Stimulated activated CD4-positive, alpha-beta T cell treated with anti-CD3 and anti-CD28 coated beads, Interleukin-15, amount 100 ng/mL, for 48 hours (primary cell): ENCODE data around the gene TRIM41.
"Not testable (repeated sequence)": the region's sequence is repeated elsewhere in the genome, so short reads cannot be mapped to it uniquely, and the experiment has no call there.

Experiments used
- DNase-seq, 2 donors: peaks; one replicate each; pipeline ENCODE4 v3.0.0-alpha.2; 2020; ENCODE audit warnings: low read depth in 2 of 2

Gene TRIM41

DNA sequence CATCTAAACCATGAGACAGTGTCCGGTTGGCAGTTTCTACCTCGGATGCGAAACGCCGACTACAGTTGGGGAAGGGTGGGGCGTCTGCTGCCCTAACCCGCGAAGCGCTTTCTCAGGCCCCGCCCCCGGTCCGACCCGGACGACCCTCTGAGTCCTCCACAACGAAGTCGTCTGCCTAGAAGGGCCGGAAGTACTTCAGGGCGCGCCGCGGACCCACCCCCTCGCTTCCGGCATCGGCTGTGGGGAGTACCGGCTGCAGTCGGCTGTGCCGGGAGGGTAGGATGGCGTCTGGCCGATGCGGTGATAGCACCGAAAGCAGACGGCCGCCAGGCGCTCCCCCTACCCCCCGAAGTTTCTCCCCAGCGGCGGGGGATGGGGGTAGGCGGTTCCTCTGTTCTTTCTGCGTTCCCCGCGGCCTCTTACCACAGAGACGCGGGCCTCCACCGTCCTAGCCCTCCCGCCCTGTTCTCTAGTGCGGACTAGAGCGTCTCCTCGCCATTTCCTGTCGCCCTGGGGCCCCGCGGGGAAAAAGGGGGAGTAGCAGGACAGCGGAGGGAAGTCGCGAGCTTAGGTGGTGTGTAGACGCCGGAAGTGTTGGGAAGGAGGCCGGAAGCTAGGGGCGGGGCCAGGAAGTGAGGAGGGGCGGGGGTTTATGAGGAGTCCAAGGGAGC lies at the start of gene TRIM41:
Gene TRIM41, plus strand, starts transcription at position 224 of the 671 bp plus-strand sequence. CDS start 719 bp downstream, outside the sequence.
- DNase-seq, result peak; percentile 97 to 98

DNA sequence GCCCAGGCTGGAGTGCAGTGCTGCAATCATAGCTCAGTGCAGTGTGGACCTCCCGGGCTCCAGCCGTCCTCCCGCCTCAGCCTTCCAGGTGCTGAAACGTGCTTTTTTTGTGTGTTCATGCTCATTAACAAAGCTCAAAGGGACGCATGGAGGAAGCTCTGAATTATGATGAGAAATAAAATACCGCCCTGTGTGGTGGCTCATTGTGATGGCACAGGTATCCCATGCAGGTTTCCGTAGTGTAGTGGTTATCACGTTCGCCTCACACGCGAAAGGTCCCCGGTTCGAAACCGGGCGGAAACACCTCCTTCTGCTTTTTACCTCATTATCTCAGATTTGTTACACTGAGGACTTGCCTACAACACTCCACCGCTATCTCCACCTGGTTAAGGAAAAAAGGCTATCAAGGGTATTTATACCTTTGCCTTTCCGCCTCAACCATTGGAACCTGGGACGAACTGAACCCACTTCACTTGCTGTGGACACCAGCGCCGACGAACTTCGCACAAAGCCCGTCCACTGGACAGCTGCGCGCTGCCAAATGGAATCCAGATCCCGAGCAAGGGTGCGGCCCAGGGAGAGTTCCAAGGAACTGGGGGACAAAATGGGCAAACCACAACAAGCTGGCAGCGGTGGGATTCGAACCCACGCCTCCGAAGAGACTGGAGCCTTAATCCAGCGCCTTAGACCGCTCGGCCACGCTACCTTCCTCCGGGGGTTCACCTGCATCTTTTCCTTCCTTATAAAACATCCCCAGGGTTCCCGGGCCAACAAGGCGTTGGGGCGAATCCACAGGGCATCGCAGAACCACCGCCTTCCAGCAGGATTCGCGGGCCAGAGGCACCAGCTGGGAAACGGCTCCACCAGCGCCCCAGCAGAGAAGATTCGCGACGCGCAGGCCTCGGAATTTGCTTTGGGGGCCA lies 49.4 kb upstream of the TRIM41 start:
- peak in 1 of 2 donors; percentile 56 for DNase-seq

DNA sequence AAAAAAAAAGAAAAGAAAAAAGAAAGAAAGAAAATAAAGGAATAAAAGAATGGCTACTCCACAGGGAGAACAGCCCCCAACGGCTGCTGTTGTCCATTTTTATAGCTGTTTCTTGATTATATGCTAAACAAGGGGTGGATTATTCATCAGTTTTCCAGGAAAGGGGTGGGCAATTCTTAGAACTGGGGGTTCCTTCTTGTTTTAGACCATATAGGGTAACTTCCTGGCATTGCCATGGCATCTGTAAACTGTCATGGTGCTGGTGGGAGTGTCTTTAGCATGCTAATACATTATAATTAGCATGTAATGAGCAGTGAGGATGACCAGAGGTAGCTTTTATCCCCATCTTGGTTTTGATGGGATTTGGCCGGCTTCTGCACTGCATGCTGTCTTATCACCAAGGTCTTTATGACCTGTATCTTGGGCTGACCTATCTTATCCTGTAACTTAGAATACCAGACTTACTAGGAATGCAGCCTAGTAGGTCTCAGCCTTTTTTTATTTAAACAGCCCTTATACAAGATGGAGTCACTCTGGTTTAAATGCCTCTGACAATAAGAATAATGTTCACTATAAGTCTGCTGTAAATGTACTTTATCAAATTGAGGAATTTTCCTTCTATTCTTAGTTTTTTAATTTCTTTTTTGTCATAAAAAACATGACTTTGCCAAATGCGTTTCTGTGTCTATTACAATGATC lies 46.7 kb upstream of the TRIM41 start:
- no peak for DNase-seq

DNA sequence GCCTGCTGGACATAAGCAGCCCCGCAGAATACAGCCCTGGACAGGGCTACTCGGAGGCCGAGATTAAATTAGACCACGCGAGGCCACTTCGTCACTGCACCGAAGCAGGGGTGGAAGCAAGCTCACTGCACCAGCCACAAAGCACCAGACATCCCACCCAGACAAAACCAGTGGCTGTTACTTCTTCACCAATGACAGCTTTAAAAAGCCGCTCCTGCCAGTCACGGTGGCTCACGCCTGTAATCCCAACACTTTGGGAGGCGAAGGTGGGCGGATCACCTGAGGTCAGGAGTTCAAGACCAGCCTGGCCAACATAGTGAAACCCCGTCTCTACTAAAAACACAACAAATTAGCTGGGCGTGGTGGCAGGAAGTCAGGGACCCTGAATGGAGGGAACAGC lies 45.5 kb upstream of the TRIM41 start:
- not testable (repeated sequence) for DNase-seq

DNA sequence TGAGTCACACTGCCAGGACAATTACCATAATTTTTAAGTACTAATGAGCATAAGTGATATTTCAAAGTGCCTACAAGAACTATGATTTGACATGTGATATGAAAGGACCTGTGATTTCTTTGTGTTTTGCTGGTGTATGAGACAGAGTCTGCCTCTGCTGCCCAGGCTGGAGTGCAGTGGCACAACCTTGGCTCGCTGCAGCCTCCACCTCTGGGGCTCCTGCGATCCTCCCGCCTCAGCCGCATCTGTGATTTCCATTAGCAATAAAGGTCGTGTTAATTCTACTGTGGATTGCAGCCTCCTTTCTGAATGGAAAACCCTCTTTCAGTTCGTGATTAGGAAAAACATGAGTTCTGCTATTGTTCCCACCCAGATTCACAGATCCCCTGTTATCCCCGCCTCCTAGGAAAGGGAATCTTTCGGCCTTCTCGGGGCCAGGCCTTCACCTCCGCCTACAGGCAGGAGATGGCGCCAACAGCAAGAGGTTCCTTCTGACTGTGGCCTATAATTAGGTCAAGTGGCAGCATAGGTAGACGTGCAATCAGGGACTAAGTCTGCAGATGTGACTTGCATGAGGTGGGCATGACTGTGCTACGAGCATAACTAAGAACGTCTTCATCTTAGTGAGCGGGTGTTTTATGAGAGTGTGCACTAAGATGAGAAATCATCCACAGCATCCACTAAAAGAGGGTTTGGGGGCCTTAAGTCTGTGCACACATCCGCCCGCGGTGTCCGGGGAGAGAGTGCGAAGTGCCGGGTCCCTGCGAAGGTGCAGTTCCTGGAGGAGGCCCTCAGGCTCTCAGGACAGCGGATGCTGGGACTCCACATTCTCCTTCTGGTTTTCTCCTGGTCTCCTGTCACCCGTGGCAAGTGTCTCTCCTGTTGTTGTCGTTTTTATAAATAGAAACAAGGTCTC lies 41.2 kb upstream of the TRIM41 start:
- DNase-seq, result no peak

DNA sequence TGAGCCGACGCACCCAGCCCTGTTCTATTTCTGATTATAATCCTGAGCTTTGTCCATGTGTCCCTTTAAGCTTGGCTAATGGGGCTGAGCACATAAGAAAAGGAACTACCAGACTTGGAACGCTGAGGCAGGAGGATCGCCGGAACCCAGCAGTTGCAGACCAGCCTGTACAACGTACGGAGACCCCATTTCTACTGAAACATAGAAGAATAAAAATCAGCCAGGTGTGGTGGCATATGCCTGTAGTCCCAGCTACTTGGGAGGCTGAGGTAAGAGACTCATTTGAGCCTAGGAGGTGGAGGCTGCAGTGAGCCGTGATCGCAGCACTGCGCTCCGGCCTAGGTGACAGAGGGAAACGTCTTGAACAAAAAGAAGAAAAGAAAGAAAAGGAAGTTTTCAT lies 40.4 kb upstream of the TRIM41 start:
- DNase-seq, result no peak

DNA sequence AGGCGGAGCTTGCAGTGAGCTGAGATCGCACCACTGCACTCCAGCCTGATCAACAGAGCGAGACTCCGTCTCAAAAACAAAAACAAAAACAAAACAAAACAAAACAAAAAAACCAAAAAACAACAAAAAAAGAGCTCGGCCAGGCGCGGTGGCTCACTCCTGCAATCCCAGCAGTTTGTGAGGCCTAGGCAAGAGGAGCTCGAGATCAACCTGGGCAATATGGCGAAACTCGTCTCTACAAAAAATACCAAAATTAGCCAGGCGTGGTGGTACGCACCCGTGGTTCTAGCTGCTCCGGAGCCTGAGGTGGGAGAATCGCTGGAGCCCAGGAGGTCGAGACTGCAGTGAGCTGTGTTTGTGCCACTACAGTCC lies 38.2 kb upstream of the TRIM41 start:
- no peak for DNase-seq

DNA sequence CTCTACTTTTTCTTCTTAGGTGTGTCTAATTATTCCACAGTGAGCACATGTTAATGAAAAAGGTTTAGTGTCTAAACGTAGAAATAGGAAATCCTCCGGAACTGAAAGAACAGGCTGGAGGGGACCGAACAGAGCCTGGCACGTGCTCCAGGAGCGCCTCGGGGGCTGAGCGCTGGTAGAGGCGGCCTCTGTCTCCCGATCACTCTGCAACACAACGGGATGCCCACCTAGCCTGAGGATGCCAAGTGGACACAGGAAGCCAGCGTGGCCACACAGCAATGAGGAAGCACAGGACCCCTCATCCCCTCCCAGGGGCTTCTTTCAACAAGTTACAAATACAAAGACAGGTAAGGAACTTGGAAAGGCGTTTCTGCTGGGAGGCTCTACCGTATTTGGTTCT lies 37.5 kb upstream of the TRIM41 start:
- no peak for DNase-seq

DNA sequence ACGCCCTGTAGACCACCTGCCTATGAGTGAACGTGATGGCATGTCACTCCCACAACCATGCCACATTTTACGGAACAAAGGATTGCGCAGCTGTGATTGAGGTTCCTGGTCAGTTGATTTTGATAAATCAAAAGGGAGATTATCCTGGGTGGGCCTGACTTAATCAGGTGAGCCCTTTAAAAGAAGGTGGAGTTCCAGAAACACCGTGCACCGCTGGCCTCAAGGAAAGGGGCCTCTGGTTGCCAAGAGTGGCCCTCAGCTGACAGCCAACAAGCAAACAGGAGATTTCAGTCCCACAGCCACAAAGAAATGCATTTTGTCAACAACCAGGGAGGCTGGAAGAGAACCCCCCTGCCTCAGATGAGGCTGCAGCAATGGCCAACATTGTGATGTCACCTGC lies 37.1 kb upstream of the TRIM41 start:
- no peak for DNase-seq

DNA sequence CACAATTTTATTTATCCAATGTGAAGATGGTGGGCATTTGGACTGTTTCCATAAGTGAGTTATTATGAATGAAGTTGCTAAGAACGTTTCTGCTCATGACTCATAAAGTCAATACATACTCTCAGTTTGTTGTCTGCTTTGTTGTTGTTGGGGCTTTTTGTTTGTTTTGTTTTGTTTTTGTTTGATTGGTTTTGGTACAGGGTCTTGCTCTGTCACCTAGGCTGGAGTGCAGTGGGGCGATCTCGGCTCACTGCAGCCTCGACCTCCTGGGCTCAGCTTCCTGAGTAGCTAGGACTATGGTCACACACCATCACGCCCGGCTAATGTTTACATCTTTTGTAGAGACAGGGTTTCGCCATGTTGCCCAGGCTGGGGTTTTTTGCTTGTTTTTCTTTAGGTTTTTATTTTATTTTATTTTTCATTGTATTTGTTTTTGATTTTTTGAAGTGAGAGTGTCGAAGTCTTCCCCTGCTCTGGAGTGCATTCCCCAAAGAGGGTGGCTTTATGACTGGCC lies 36.0 kb upstream of the TRIM41 start:
- no peak for DNase-seq

DNA sequence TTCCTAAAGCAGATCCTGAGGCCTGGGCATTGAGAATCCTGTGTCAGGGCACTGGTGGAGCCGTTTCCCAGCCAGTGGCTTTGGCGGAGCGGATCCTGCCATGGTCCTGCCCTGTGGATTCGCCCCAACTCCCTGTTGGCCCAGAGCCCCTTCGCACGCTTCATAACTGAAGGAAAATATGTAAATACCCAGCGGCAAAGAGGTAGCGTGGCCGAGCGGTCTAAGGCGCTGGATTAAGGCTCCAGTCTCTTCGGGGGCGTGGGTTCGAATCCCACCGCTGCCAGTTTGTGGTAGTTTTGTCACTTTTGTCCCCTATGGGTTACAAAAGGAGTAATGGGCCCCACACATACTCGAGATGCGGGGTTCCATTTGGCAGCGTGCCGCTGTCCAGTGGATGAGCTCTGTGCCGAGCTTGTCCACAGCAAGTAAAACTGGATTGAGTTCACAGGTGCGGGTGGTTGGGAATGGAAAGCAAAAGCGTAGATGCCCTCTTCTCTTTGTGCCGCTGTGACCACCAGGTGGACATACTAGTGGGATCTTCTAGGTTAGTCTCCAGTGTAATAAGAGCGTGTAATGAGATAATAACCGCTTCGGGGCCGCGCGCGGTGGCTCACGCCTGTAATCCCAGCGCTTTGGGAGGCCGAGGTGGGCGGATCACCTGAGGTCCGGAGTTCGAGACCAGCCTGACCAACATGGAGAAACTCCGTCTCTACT lies 35.4 kb upstream of the TRIM41 start:
- peak in 1 of 2 donors; percentile 68 for DNase-seq

DNA sequence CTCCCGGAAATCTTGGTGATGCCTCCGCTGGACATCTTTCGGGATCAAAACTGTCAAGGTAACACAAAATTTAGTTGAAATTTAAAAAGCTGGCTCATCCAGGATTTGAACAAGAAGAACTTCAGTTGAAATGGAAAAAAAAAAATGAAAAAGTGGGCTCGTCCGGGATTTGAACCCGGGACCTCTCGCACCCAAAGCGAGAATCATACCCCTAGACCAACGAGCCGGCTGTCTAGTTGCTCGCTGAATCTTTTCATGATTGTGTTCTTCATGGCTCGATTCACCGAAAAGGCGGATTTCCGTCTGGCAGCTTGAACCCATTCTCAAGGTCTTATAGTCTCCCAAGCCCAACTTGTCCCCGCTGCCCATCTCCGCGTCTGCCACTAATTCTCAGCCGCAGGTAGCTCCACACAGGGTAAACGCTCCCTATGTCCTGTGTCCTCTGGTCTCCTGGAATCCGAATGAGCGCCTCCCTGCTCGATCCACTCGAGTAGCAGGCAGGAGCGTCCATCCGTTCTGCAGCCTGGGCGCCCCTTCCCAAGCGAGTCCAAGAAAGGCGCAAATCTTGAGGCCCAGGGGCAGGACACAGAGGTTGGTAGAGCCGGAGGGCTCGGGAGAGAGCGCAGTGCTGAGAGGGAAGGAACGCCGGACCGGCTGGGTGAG lies 34.2 kb upstream of the TRIM41 start:
- DNase-seq, result peak; percentile 60 to 65

DNA sequence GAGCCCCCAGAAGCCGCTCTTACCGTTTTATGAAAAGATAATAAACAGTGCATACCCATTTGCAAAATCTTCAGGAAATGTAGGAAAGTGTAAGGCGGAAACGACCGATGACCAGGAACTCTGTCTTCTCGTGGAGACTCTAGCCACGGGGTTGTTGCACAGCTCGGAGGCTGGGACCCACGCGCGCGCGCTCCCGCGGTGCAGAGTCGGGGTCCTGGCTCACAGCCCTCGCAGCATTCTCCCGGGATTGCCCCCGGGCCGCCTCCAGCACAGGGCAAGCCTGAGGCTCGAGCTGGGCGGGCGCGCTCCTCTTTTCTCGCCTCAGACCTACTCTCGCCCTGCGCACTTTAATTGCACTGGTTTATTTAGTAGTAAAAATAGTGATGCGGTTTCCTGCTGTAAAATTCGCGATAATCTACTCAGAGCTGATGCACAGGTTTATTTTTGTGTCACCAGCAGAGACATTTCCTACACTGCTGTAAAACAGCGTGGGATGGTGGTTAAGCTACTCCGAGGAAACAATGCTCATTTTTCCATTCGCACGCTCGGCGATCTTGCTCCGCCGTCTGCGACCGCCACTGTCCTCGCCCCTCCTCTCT lies 33.6 kb upstream of the TRIM41 start:
- peak in 1 of 2 donors; percentile 51 for DNase-seq

DNA sequence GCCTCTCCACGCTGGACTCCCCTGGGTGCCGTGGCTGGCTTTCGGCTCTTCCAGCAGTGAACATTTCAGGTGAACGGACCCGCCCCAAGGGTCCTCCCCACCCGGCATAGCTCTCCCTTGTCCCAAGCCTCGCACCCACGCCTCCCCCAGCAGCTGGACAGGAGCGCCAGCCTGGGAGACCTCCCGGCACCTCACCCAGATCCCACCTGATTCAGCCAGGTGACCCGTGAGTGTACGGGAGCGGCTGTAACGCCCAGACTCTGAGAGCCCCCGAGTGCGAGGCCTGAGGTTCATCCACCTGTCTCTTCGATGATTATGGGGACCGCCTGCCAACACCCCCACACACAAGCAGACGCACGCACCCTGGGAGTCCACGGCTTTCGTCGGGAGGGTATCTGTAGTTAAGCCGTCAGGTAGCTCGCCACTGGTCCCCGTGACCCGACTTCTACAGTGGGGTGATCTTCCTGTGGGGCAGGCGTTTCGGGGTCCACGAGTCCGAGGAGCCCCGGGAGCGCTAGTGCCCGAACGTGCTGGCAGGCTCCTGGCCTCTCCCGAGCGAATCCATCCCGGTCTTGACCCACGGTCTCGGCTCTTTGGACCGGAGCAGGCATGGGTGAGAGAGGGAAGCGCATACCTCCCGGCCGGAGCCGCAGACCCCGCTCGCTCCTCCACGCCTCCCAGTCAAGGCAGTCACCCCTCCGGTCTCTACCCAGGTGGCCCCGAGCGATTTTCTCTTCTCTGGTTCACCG lies 32.9 kb upstream of the TRIM41 start:
- no peak for DNase-seq

DNA sequence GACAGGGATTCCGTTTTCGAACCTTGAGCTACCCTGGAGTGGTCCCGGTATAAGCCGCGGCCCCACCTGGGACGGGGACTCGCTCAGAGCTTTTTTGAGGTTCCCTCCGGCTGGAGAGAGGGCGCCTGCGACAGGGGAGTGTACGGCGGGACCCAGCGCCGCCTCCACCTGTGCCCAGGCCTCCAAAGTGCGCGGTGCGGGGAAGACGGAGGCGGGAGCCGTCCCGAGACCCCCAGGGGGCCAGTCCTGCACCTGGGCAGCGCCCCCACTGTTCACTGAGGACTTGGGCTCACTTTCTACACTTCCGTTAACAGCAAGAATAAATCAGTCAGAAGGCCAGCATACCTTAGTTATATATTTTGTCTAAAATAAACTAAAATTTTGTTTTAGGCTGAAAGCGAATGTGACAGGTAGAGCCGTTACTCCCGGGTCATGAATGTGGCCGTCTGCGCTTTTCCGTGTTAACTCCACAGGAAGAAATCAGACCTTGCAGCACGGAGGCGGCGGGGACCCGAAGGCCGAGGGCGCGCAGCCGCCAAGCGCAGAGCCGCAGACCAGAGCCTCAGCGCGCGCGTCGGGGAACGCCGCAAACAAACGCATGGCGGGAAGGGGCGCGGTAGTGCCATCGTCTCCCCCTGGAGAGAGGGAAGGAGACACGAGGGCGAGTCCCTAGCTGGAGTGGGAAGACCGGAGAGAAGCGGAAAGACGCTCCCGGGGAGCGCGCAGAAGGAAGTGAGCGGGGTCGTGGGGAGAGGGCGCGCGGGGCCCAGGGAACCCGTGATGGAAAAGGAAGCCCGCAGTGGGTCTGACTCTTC lies 32.2 kb upstream of the TRIM41 start:
- DNase-seq, result no peak

DNA sequence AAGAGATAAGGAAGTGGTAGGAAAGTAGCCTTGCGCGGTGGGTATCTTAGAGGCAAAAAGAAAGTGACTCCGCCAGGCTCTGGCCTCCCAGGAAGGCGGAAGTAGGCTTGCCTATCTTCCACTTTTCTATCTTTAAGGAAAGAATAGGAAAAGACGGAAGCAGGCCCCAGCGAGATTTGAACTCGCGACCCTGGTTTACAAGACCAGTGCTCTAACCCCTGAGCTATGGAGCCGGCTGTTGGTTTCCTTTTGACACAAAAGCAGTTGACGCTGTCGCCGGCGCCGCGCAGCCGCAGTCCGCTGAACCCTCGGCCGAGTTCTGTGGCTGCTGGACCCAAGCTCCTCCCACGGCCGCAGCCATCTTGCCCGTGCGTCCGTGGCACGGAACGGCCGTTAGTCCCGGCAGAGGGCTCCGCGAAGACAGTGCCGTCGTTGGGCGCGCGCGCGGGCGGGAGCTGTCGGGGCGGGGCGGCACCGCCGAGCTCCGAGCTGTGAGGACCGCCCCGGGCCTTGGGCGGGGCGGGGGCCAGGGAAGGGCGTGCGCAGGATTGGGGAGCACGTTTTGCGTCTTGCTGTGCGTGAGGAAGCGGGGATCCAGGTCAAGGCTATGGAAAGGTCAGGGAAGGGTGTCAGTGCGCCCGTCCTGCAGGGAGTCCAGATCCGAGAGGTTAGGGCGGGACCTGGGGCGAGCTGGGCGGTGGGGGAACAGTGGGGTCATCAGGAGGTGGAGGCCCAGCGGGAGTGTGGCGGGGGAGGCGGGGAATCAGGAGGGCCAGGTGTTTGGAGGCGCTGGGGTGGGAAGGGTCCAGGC lies 31.4 kb upstream of the TRIM41 start:
- DNase-seq, result peak; percentile 90 to 92
